ENCODE data around the gene TBC1D10A.

TBC1D10A gene

DNA sequence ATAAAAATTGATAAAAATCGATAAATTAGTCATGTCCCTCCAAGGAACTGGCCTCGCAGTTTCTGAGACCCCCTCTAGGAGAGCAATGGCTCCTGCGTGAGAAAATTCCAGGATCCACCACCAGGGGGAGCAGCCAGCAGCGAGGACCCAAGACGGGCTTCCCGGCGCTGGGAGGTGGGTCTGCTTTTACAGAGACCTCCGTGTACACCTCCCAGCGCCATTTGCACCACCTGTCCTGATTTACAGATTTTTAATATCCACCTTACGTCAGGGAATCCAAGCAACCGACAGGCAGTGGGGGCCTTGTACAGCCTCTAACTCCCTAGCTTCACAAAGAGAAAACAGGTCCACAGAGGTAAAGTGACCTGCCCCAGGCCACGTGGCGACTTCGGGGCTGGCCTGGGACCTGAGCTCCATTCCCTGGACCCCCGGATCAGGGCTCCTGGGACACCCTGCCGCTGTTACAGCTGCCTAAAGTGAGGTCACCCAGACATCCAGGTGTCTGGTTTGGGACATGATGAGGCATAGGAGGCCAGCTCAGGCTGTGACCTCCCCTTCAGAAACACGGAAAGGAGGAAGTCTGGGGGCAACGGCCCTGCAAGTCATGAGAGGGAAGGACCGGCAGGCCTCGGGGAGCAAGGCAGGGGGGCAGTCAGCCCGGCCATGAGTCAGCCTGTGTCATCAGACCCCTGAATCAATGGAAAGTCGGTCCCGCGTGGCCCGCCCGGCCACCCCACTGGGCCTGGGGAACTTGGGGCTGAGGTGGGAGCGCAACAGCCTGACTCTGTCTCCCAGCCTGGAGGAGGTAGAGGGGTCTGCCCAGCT lies 63.6 kb downstream of the TBC1D10A start:
- Histone ChIP-seq H3K9me3 (ENCODE audit: control insufficient read depth in 5 of 5, low read length in 5 of 5) (no peaks in the 10 kb centered on the region), H3K27ac (ENCODE audit: low read depth, low read length) (no peak overlapping the region), H3K4me1 (ENCODE audit: control insufficient read depth in 5 of 5, insufficient read depth in 5 of 5, low read length in 5 of 5) (peaks cover 0 to 43% (median 7%) of the 10 kb centered on the region in 5 donors), H3K36me3 (ENCODE audit: control insufficient read depth in 5 of 5, insufficient read depth in 5 of 5, low read length in 5 of 5) (no peaks in the 10 kb centered on the region), H3K9ac (ENCODE audit: low read length in 5 of 5) (peak overlapping the region in 1 of 5 donors; percentile 25), H3K4me3 (ENCODE audit: low read depth in 1 of 5, low read length in 5 of 5) (peak overlapping the region in 3 of 5 donors; percentile 32 to 48 (median 32)), H3K27me3 (ENCODE audit: control insufficient read depth in 5 of 5, insufficient read depth in 4 of 5, low read length in 5 of 5) (peaks cover 0 to 9% (median 4%) of the 10 kb centered on the region in 5 donors)

DNA sequence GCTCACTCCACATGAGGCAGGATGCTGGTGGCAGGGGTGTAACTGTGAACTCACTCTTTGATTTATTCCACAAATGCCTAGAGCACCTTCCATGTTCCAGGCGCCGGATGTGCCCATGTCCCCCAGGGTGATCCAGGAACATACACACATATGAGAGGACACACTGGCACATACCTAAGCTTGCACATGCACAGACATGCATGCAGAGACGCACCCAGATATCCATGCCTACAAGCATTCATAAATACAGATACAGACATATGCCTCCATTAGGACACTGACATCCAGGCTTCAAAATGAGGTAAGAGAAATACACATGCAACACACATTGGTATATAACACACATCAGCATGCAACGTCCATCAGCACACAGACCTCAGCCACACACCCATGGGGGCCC lies 64.6 kb downstream of the TBC1D10A start:
- H3K27me3 ChIP-seq (ENCODE audit: control insufficient read depth in 5 of 5, insufficient read depth in 4 of 5, low read length in 5 of 5), result peaks cover 0 to 9% (median 5%) of the 10 kb centered on the region in 5 donors
- H3K27ac ChIP-seq (ENCODE audit: low read depth, low read length), result no peak overlapping the region
- peaks cover 0 to 34% (median 4%) of the 10 kb centered on the region in 5 donors for H3K4me1 ChIP-seq (ENCODE audit: control insufficient read depth in 5 of 5, insufficient read depth in 5 of 5, low read length in 5 of 5)
- H3K36me3 ChIP-seq (ENCODE audit: control insufficient read depth in 5 of 5, insufficient read depth in 5 of 5, low read length in 5 of 5), result no peaks in the 10 kb centered on the region
- no peak overlapping the region for H3K4me3 ChIP-seq (ENCODE audit: low read depth in 1 of 5, low read length in 5 of 5)
- no peaks in the 10 kb centered on the region for H3K9me3 ChIP-seq (ENCODE audit: control insufficient read depth in 5 of 5, low read length in 5 of 5)
- no peak overlapping the region for H3K9ac ChIP-seq (ENCODE audit: low read length in 5 of 5)

DNA sequence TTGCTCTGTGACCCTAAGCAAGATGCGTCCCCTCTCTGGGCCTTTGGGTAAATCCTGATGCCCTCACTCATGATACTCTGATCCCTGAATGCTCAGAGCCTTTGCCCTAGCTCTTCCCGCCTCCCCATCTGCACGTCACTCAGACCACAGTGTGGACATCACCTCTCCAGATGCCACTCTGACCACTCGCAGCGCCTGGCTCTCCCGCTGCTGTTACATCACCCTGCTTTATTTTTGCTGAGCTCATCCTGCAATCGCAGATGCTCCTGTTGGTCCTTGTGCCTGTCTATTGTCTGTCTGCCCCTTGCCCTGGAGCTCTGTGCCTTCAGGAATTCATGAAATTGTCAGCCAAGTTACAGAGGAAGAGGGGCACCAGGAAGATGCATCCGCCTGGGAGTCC lies 65.6 kb downstream of the TBC1D10A start:
- Histone ChIP-seq H3K36me3 (ENCODE audit: control insufficient read depth in 5 of 5, insufficient read depth in 5 of 5, low read length in 5 of 5) (no peaks in the 10 kb centered on the region), H3K27ac (ENCODE audit: low read depth, low read length) (no peak overlapping the region), H3K4me1 (ENCODE audit: control insufficient read depth in 5 of 5, insufficient read depth in 5 of 5, low read length in 5 of 5) (peaks cover 0 to 31% (median 7%) of the 10 kb centered on the region in 5 donors), H3K9me3 (ENCODE audit: control insufficient read depth in 5 of 5, low read length in 5 of 5) (no peaks in the 10 kb centered on the region), H3K4me3 (ENCODE audit: low read depth in 1 of 5, low read length in 5 of 5) (no peak overlapping the region), H3K27me3 (ENCODE audit: control insufficient read depth in 5 of 5, insufficient read depth in 4 of 5, low read length in 5 of 5) (peaks cover 0 to 12% (median 3%) of the 10 kb centered on the region in 5 donors), H3K9ac (ENCODE audit: low read length in 5 of 5) (no peak overlapping the region)

DNA sequence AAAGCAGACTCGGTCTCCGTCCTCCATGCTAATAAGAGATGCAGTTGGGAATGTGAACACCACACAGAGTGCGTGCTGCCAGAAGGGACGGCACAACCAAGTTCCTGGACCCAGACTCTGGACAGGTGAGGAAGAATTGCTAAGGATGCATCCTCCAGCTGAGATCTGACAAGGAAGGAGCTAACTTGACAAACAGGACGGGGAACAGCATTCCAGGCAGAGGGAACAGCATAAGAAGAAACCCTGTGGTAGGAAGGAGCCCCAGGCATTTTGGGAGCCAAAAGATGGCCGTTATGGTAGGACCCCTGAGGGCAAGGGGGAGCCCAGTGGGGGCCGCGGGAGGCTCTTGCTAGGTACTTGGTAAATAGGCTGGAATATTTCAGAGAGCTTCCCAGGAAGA lies 66.1 kb downstream of the TBC1D10A start:
- Histone ChIP-seq H3K9ac (ENCODE audit: low read length in 5 of 5) (no peak overlapping the region), H3K27me3 (ENCODE audit: control insufficient read depth in 5 of 5, insufficient read depth in 4 of 5, low read length in 5 of 5) (peaks cover 0 to 12% (median 3%) of the 10 kb centered on the region in 5 donors), H3K27ac (ENCODE audit: low read depth, low read length) (no peak overlapping the region), H3K36me3 (ENCODE audit: control insufficient read depth in 5 of 5, insufficient read depth in 5 of 5, low read length in 5 of 5) (no peaks in the 10 kb centered on the region), H3K4me3 (ENCODE audit: low read depth in 1 of 5, low read length in 5 of 5) (no peak overlapping the region), H3K4me1 (ENCODE audit: control insufficient read depth in 5 of 5, insufficient read depth in 5 of 5, low read length in 5 of 5) (peaks cover 0 to 31% (median 12%) of the 10 kb centered on the region in 5 donors), H3K9me3 (ENCODE audit: control insufficient read depth in 5 of 5, low read length in 5 of 5) (no peaks in the 10 kb centered on the region)

DNA sequence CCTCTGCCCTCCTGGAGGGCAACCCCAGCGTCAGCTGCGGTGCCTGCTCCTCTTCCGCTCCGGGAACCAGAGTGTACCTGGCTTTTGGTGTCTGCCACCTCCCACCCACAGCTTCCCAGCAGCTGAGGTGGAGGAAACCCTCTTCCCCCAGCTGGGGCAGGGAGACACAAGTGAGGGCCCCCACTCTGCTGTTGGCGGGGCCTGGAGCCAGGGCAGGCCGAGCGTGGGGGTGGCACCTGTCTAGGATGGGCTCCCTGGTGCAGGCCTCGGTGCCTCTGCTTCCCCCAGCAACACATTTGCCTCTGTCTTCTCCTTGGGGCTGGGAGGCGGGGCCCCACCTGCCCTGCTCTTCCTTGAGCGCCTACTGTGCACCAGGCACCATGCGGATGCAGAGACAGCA lies 66.5 kb downstream of the TBC1D10A start:
- H3K27me3 ChIP-seq (ENCODE audit: control insufficient read depth in 5 of 5, insufficient read depth in 4 of 5, low read length in 5 of 5), result peaks cover 0 to 12% (median 3%) of the 10 kb centered on the region in 5 donors
- H3K4me1 ChIP-seq (ENCODE audit: control insufficient read depth in 5 of 5, insufficient read depth in 5 of 5, low read length in 5 of 5), result peaks cover 0 to 27% (median 12%) of the 10 kb centered on the region in 5 donors
- no peak overlapping the region for H3K9ac ChIP-seq (ENCODE audit: low read length in 5 of 5)

DNA sequence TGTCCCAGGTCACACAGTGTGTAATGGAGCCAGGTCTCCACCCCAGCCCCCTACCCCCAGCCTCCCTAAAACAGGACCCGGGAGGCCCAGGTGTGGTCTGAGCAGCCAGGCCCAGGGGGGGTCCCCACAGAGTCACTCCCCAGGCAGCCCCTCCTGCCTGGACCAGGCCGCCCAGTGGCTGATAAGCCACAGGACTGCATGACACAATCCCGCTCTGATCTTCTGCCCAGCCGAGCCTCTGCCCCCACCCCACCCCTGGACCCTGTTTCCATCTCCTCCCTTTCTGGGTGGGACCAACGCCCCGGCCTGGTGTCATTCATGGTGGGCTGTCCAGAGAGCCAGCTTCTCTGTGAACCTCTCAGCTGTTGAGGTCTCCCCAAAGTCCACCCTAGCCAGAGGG lies 72.4 kb downstream of the TBC1D10A start:
- Histone ChIP-seq H3K4me1 (ENCODE audit: control insufficient read depth in 5 of 5, insufficient read depth in 5 of 5, low read length in 5 of 5) (peaks cover 6 to 28% (median 20%) of the 10 kb centered on the region in 5 donors), H3K4me3 (ENCODE audit: low read depth in 1 of 5, low read length in 5 of 5) (no peak overlapping the region), H3K27ac (ENCODE audit: low read depth, low read length) (no peak overlapping the region), H3K9me3 (ENCODE audit: control insufficient read depth in 5 of 5, low read length in 5 of 5) (no peaks in the 10 kb centered on the region), H3K9ac (ENCODE audit: low read length in 5 of 5) (no peak overlapping the region), H3K27me3 (ENCODE audit: control insufficient read depth in 5 of 5, insufficient read depth in 4 of 5, low read length in 5 of 5) (peaks cover 4 to 26% (median 8%) of the 10 kb centered on the region in 5 donors), H3K36me3 (ENCODE audit: control insufficient read depth in 5 of 5, insufficient read depth in 5 of 5, low read length in 5 of 5) (no peaks in the 10 kb centered on the region)

More for the DNA sequence above, 66.5 kb downstream of the TBC1D10A start:
- no peaks in the 10 kb centered on the region for H3K36me3 ChIP-seq (ENCODE audit: control insufficient read depth in 5 of 5, insufficient read depth in 5 of 5, low read length in 5 of 5)
- H3K4me3 ChIP-seq (ENCODE audit: low read depth in 1 of 5, low read length in 5 of 5), result no peak overlapping the region
- no peak overlapping the region for H3K27ac ChIP-seq (ENCODE audit: low read depth, low read length)
- no peaks in the 10 kb centered on the region for H3K9me3 ChIP-seq (ENCODE audit: control insufficient read depth in 5 of 5, low read length in 5 of 5)

DNA sequence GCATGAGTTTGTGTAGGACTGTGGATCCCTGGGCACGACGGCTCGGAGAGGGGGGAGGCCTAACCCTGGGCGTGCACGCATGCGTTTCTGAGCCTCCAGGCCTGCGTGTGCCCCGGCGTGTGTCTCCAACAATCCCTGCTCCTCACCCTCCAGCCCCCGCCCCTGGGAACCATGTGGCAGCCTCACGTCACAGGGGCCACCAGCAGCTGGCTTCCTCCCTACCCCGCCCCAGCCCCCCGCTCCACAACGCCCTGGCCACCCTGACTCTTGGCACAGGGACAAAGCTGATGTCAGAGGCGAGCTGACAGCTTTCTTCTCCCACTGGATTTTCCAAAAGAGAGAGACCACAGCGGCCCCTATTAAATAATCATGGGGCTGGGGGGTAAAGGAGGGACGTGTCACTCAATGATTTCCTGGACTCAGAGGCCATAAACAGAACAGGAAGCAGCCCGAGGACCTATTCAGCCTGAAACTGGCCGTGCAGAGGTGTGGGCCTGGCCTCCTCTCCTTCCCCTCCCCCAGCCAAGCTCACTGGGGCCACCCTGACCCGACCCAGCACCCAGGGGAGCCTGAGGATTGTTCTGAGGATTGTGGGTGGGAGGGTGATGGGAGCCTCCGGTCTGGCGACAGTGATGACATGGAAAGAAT lies 73.4 kb downstream of the TBC1D10A start:
- Histone ChIP-seq H3K4me1 (ENCODE audit: control insufficient read depth in 5 of 5, insufficient read depth in 5 of 5, low read length in 5 of 5) (peaks cover 6 to 37% (median 26%) of the 10 kb centered on the region in 5 donors), H3K27ac (ENCODE audit: low read depth, low read length) (no peak overlapping the region), H3K9me3 (ENCODE audit: control insufficient read depth in 5 of 5, low read length in 5 of 5) (no peaks in the 10 kb centered on the region), H3K9ac (ENCODE audit: low read length in 5 of 5) (peak overlapping the region in 3 of 5 donors; percentile 6 to 59 (median 55)), H3K27me3 (ENCODE audit: control insufficient read depth in 5 of 5, insufficient read depth in 4 of 5, low read length in 5 of 5) (peaks cover 12 to 35% (median 16%) of the 10 kb centered on the region in 5 donors), H3K4me3 (ENCODE audit: low read depth in 1 of 5, low read length in 5 of 5) (peak overlapping the region in 3 of 5 donors; percentile 7 to 48 (median 36)), H3K36me3 (ENCODE audit: control insufficient read depth in 5 of 5, insufficient read depth in 5 of 5, low read length in 5 of 5) (no peaks in the 10 kb centered on the region)

DNA sequence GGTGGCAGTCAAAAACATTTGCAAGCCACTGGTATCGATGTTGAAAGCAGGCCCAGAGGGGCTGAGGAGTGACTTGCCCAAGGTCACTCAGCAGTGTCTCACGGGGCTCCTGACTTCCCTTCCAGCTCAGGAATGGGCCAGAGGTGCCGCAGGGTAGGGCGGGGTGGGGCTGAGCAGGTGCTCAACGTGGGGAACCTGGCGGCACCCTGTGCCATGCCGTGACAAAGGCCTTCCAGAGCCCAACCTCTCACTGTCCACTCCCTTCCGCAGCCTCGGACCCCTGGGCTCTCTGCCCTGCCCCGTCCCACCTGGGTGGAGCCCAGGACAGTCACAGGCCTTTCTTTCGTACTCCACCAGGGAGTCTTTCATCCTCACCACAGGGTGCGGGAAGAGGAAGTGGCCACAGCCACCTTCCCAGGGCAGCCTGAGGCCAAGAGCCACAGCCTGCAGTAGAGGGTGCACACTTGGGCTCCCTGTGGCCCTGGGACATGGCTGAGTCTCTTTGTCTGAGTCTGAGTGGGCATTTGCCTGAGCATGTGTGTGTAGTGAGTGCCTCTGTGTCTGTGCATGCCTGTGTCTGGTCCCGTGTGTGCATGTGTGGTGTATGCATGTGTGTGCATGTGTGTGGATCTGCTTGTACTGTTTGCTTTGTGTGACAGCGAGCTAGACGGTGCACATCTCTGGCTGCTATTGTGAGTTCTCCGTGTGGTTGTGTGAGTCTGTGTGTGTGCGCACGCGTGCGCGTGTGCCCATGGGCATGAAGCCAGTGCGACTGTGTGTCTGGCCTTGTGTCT lies 74.1 kb downstream of the TBC1D10A start:
- Histone ChIP-seq H3K27me3 (ENCODE audit: control insufficient read depth in 5 of 5, insufficient read depth in 4 of 5, low read length in 5 of 5) (peaks cover 18 to 39% (median 21%) of the 10 kb centered on the region in 5 donors), H3K9ac (ENCODE audit: low read length in 5 of 5) (peak overlapping the region in 2 of 5 donors; percentile 6 to 63), H3K4me1 (ENCODE audit: control insufficient read depth in 5 of 5, insufficient read depth in 5 of 5, low read length in 5 of 5) (peaks cover 6 to 38% (median 29%) of the 10 kb centered on the region in 5 donors), H3K27ac (ENCODE audit: low read depth, low read length) (no peak overlapping the region), H3K9me3 (ENCODE audit: control insufficient read depth in 5 of 5, low read length in 5 of 5) (no peaks in the 10 kb centered on the region), H3K36me3 (ENCODE audit: control insufficient read depth in 5 of 5, insufficient read depth in 5 of 5, low read length in 5 of 5) (no peaks in the 10 kb centered on the region), H3K4me3 (ENCODE audit: low read depth in 1 of 5, low read length in 5 of 5) (peak overlapping the region in 3 of 5 donors; percentile 7 to 48 (median 36))

DNA sequence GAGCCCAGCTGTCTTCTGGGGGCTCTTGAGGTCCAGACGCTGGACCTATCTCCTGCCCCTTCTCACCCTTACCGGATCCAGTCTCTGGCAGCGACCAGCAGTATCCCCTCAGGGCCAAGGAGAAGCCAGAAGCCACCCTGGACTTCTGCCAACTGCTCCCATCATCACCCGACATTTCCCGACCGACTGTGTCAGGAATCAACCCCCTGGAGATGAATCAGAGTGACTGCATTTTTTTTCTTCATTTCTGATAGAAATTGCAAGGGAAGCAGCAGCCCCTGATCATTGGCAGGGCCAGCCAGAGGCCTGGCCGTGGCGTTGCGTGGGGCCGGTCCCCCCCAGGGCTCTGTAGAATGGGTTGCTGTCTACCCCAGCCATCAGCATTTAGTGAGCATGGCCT lies 75.0 kb downstream of the TBC1D10A start:
- H3K27ac ChIP-seq (ENCODE audit: low read depth, low read length), result no peak overlapping the region
- H3K36me3 ChIP-seq (ENCODE audit: control insufficient read depth in 5 of 5, insufficient read depth in 5 of 5, low read length in 5 of 5), result no peaks in the 10 kb centered on the region
- no peak overlapping the region for H3K9ac ChIP-seq (ENCODE audit: low read length in 5 of 5)
- H3K27me3 ChIP-seq (ENCODE audit: control insufficient read depth in 5 of 5, insufficient read depth in 4 of 5, low read length in 5 of 5), result peaks cover 25 to 38% (median 28%) of the 10 kb centered on the region in 5 donors
- no peaks in the 10 kb centered on the region for H3K9me3 ChIP-seq (ENCODE audit: control insufficient read depth in 5 of 5, low read length in 5 of 5)
- no peak overlapping the region for H3K4me3 ChIP-seq (ENCODE audit: low read depth in 1 of 5, low read length in 5 of 5)
- peaks cover 6 to 44% (median 29%) of the 10 kb centered on the region in 5 donors for H3K4me1 ChIP-seq (ENCODE audit: control insufficient read depth in 5 of 5, insufficient read depth in 5 of 5, low read length in 5 of 5)

Measured in subcutaneous abdominal adipose tissue (tissue), 5 donors.